Measurements from ENCODE around the gene SRSF7. TPM values are rescaled to one million over a fixed set of nuclear protein-coding genes. Genes with fewer than 3 reads are reported as not detected.

The SRSF7 gene
- total and polyA plus RNA-seq, 9 of the 15 experiments (the other 6 are each of a cell fraction or from before 2014, with no cell fraction given), result 219 to 726 (median 375) TPM

GRCh38 chr2:38750011-38750890 is 910 bp downstream of the SRSF7 start (continued):
- TF ChIP-seq BRCA1 (IDR thresholded peaks at IDR 0.05) (no peak), BRCA1 (CRISPR knock-in tag; IDR thresholded peaks at IDR 0.05) (no peak), E2F6 (IDR thresholded peaks at IDR 0.05; ENCODE audit: borderline replicate concordance in 1 of 2, extremely low read depth in 1 of 2, insufficient read depth in 1 of 2, insufficient read length in 1 of 2, low read depth in 1 of 2, low read length in 1 of 2, poor library complexity in 1 of 2, severe bottlenecking in 1 of 2) (peak in 1 of 2 experiments; percentile 81), HDAC3 (IDR thresholded peaks at IDR 0.05; ENCODE audit: borderline replicate concordance, partially characterized antibody) (no peak), ZNF444 (CRISPR knock-in tag; IDR thresholded peaks at IDR 0.05) (no peak), ZNF830 (CRISPR knock-in tag; IDR thresholded peaks at IDR 0.05) (no peak), BRD9 (IDR thresholded peaks at IDR 0.05; ENCODE audit: low read depth, partially characterized antibody) (no peak), ZNF12 (CRISPR knock-in tag; IDR thresholded peaks at IDR 0.05) (no peak), TAF7 (tag; IDR thresholded peaks at IDR 0.05) (no peak), E2F1 (CRISPR knock-in tag; IDR thresholded peaks at IDR 0.05) (no peak), DMBX1 (CRISPR knock-in tag; IDR thresholded peaks at IDR 0.05; ENCODE audit: borderline replicate concordance) (no peak; the same call in 1 of the 2 replicates), ZNF431 (CRISPR knock-in tag; IDR thresholded peaks at IDR 0.05) (no peak), ZNF764 (CRISPR knock-in tag; IDR thresholded peaks at IDR 0.05; ENCODE audit: low read depth) (no peak), CBX2 (IDR thresholded peaks at IDR 0.05; ENCODE audit: insufficient read depth, low read length, poor library complexity, severe bottlenecking) (no peak), ZNF695 (CRISPR knock-in tag; IDR thresholded peaks at IDR 0.05) (no peak), ZNF778 (CRISPR knock-in tag; IDR thresholded peaks at IDR 0.05) (no peak), HOMEZ (CRISPR knock-in tag; IDR thresholded peaks at IDR 0.05) (no peak), FOXA1 (IDR thresholded peaks at IDR 0.05; ENCODE audit: borderline replicate concordance) (no peak), KLF16 (IDR thresholded peaks at IDR 0.05) (no peak), GABPB2 (CRISPR knock-in tag; conservative IDR thresholded peaks at IDR 0.05) (no peak), EP400 (IDR thresholded peaks at IDR 0.05) (no peak), ZSCAN32 (CRISPR knock-in tag; IDR thresholded peaks at IDR 0.05) (0 out of 2 replicates have a peak, but pooled peaks have one; percentile 53), KAT8 (IDR thresholded peaks at IDR 0.05; ENCODE audit: low read depth) (no peak), ZFP36 (IDR thresholded peaks at IDR 0.05; ENCODE audit: low read depth, low read length, partially characterized antibody) (no peak), ZNF197 (CRISPR knock-in tag; IDR thresholded peaks at IDR 0.05; ENCODE audit: low read depth) (no peak), NR2C2 (CRISPR knock-in tag; IDR thresholded peaks at IDR 0.05) (no peak), NR2C2 (tag; IDR thresholded peaks at IDR 0.05) (no peak)

Measured in K562 (cell line).